CD14-positive monocyte (primary cell): ENCODE data around the gene TUBA4A. TPM values are rescaled to one million over a fixed set of nuclear protein-coding genes. Genes with fewer than 3 reads are reported as not detected.

Source experiments
- DNase-seq, 3 donors: peaks; one replicate each; pipeline ENCODE4 v3.0.0-alpha.2; 2011 to 2022
- H2AFZ ChIP-seq: 2 replicates; pipeline ENCODE4 v1.6.0; 2012; ENCODE audit warnings: mild to moderate bottlenecking, low read depth, low read length, inconsistent platforms; ENCODE audit not compliant: insufficient read depth, poor library complexity, severe bottlenecking
- H3K27ac ChIP-seq, 2 donors: 1 replicate in 1 of 2; 2 replicates in 1 of 2; pipeline ENCODE4 v1.5.1; 2012 to 2013; ENCODE audit warnings: low read length in 2 of 2, control low read depth in 1 of 2, inconsistent platforms in 1 of 2, low read depth in 1 of 2, mild to moderate bottlenecking in 1 of 2
- H3K27me3 ChIP-seq, 2 donors: one replicate each; pipeline versions ENCODE4 v1.6.0 to v1.6.1; 2011 to 2013; ENCODE audit warnings: low read length in 2 of 2; ENCODE audit not compliant: control insufficient read depth in 2 of 2, insufficient read depth in 2 of 2
- H3K36me3 ChIP-seq, 2 donors: replicated peaks in 1 of 2; 1 replicate in 1 of 2; 2 replicates in 1 of 2; pipeline versions ENCODE4 v1.5.1 to v1.6.1; 2012 to 2013; ENCODE audit warnings: low read length in 2 of 2, control low read depth in 1 of 2, inconsistent platforms in 1 of 2, mild to moderate bottlenecking in 1 of 2; ENCODE audit not compliant: insufficient read depth in 2 of 2, control insufficient read depth in 1 of 2
- H3K4me1 ChIP-seq, 2 donors: 1 replicate in 1 of 2; 2 replicates in 1 of 2; pipeline versions ENCODE4 v1.5.1 to v1.6.1; 2012 to 2013; ENCODE audit warnings: low read length in 2 of 2, control low read depth in 1 of 2, inconsistent platforms in 1 of 2, mild to moderate bottlenecking in 1 of 2, moderate library complexity in 1 of 2; ENCODE audit not compliant: insufficient read depth in 2 of 2, control insufficient read depth in 1 of 2
- H3K4me2 ChIP-seq: replicated peaks from 2 replicates; pipeline ENCODE3; 2012; ENCODE audit warnings: low read length, moderate library complexity, mild to moderate bottlenecking; ENCODE audit not compliant: poor library complexity, severe bottlenecking; ENCODE audit errors: extremely low read depth
- H3K4me3 ChIP-seq, 3 experiments: fragments of 200-600 bp in 1 of 3; sonication (generic) in 1 of 3; replicated peaks in 1 of 3; 1 replicate in 2 of 3; 2 replicates in 1 of 3; pipeline ENCODE4 v1.5.1; 2011 to 2013; ENCODE audit warnings: low read length in 3 of 3, mild to moderate bottlenecking in 3 of 3, control low read depth in 2 of 3, low read depth in 2 of 3, inconsistent platforms in 1 of 3, moderate library complexity in 1 of 3
- H3K79me2 ChIP-seq: 2 replicates; pipeline ENCODE4 v1.6.0; 2012; ENCODE audit warnings: mild to moderate bottlenecking, control low read depth, inconsistent platforms, low read length, moderate library complexity; ENCODE audit not compliant: insufficient read depth
- H3K9ac ChIP-seq: 2 replicates; pipeline ENCODE4 v1.6.0; 2017; ENCODE audit warnings: low read length, mild to moderate bottlenecking; ENCODE audit not compliant: insufficient read depth, poor library complexity, severe bottlenecking
- H3K9me3 ChIP-seq, 2 donors: replicated peaks in 1 of 2; 1 replicate in 1 of 2; 2 replicates in 1 of 2; pipeline versions ENCODE4 v1.5.1 to v1.6.1; 2012 to 2013; ENCODE audit warnings: low read length in 2 of 2, control low read depth in 1 of 2; ENCODE audit not compliant: control insufficient read depth in 1 of 2, insufficient read depth in 1 of 2
- H4K20me1 ChIP-seq: 2 replicates; pipeline ENCODE4 v1.6.0; 2012; ENCODE audit warnings: mild to moderate bottlenecking, low read length, control low read depth, moderate library complexity; ENCODE audit not compliant: insufficient read depth
- H3K27ac Mint-ChIP-seq, 7 donors: one replicate each; pipeline ENCODE4 v1.8.0; 2020; ENCODE audit warnings: mild to moderate bottlenecking in 7 of 7, mixed read lengths in 7 of 7, moderate library complexity in 6 of 7, inconsistent platforms in 2 of 7
- H3K27me3 Mint-ChIP-seq, 3 donors: one replicate each; pipeline ENCODE4 v1.8.0; 2021 to 2022; ENCODE audit warnings: low read depth in 3 of 3, mild to moderate bottlenecking in 3 of 3, mixed read lengths in 3 of 3, moderate library complexity in 3 of 3, inconsistent platforms in 1 of 3
- H3K36me3 Mint-ChIP-seq, 2 donors: one replicate each; pipeline ENCODE4 v1.8.0; 2020; ENCODE audit warnings: mixed read lengths in 2 of 2, inconsistent platforms in 1 of 2, mild to moderate bottlenecking in 1 of 2
- H3K4me1 Mint-ChIP-seq: one replicate; pipeline ENCODE4 v1.8.0; 2020; ENCODE audit warnings: mild to moderate bottlenecking, mixed read lengths
- H3K4me3 Mint-ChIP-seq, 2 donors: one replicate each; pipeline ENCODE4 v1.8.0; 2020; ENCODE audit warnings: mild to moderate bottlenecking in 2 of 2, mixed read lengths in 2 of 2, moderate library complexity in 1 of 2
- H3K9me3 Mint-ChIP-seq, 7 donors: one replicate each; pipeline ENCODE4 v1.8.0; 2020 to 2022; ENCODE audit warnings: mixed read lengths in 7 of 7, mild to moderate bottlenecking in 6 of 7, moderate library complexity in 6 of 7, inconsistent platforms in 2 of 7
- WGBS: methylation state at CpG from one replicate; pipeline ENCODE4 v1.1.5; 2013; ENCODE audit warnings: missing lambda C conversion rate; ENCODE audit not compliant: insufficient coverage; 5-methylcytosine and 5-hydroxymethylcytosine counted together
- intact Hi-C, 2 donors: fragments of 100-400 bp; cut with micrococcal nuclease; formaldehyde crosslinking; loops; one replicate each; pipeline versions ENCODE4 v1.15.0 to v1.15.1; 2023
- polyA plus RNA-seq, 3 donors: library from polyadenylated mRNA; depleted of rRNA in 1 of 3; unstranded in 2 of 3; stranded (reverse) in 1 of 3; fragments of 300-500 nt in 2 of 3; fragments of >200 nt in 1 of 3; fragmentation: Illumina TruSeq in 2 of 3; gene quantifications; 1 replicate in 2 of 3; 2 replicates in 1 of 3; pipeline ENCODE4 v1.2.3, GENCODE V29; 2012 to 2021
- TF ChIP-seq, protein P1 (sequence below): fragments of 200-600 bp; IDR thresholded peaks from one replicate; pipeline ENCODE4 v1.8.0; 2022; ENCODE audit warnings: antibody characterized with exemption, mild to moderate bottlenecking

Gene TUBA4A
- polyA plus RNA-seq, 3 donors: 72.7 to 452 (median 81.9) TPM

DNA sequence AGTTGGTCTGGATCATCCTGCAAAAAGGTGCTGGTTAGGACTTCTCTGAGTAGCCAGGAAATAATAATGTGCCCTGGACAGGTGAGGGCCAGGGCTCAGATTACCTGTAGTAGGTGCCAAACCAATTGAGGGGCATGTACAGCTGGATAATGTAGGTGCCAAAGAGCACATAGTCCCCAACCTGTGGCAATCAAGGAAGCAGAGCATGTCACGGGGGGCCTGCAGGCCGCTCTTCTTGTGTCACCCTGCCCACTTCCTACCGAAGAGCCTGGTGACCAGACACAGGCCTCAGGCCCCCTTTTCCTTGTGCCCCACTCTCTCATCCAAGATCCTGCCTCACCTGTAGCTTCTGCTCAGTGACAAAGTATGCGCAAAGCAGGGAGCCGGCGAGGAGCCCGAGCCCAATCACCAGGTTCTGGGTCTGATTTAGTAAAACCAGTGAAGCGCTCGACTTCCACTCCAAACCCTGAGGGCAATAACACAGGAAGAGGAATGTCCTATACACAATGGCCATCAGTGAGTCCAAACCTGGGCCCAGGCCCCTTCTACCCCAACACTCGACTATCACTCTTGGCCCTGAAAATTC is 40.1 kb downstream of the TUBA4A start:
- H3K4me3 Mint-ChIP-seq: no peak overlapping the region
- Histone ChIP-seq H3K4me1 (peaks cover 20 to 22% of the 10 kb centered on the region in 2 donors), H3K9me3 (no peaks in the 10 kb centered on the region), H3K4me3 (no peak overlapping the region), H3K36me3 (peaks cover 6 to 21% of the 10 kb centered on the region in 2 donors), H3K79me2 (no peaks in the 10 kb centered on the region), H3K9ac (no peak overlapping the region), H3K4me2 (no peak overlapping the region), H2AFZ (no peak overlapping the region), H3K27ac (no peak overlapping the region), H3K27me3 (peaks cover 0 to 9% of the 10 kb centered on the region in 2 donors), H4K20me1 (peaks cover 6% of the 10 kb centered on the region)
- H3K4me1 Mint-ChIP-seq: peaks cover 36% of the 10 kb centered on the region
- H3K27me3 Mint-ChIP-seq: peaks cover 10 to 19% (median 19%) of the 10 kb centered on the region in 3 donors
- 71% methylated on average over 5 of the region's 10 CpGs for WGBS
- TF ChIP-seq, protein P1, sequence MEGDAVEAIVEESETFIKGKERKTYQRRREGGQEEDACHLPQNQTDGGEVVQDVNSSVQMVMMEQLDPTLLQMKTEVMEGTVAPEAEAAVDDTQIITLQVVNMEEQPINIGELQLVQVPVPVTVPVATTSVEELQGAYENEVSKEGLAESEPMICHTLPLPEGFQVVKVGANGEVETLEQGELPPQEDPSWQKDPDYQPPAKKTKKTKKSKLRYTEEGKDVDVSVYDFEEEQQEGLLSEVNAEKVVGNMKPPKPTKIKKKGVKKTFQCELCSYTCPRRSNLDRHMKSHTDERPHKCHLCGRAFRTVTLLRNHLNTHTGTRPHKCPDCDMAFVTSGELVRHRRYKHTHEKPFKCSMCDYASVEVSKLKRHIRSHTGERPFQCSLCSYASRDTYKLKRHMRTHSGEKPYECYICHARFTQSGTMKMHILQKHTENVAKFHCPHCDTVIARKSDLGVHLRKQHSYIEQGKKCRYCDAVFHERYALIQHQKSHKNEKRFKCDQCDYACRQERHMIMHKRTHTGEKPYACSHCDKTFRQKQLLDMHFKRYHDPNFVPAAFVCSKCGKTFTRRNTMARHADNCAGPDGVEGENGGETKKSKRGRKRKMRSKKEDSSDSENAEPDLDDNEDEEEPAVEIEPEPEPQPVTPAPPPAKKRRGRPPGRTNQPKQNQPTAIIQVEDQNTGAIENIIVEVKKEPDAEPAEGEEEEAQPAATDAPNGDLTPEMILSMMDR: no peak
- no peak overlapping the region for H3K27ac Mint-ChIP-seq
- peaks cover 41 to 42% of the 10 kb centered on the region in 2 donors for H3K36me3 Mint-ChIP-seq
- peaks cover 0 to 2% (median 0%) of the 10 kb centered on the region in 7 donors for H3K9me3 Mint-ChIP-seq
- intact Hi-C loops: loop anchor here in 1 of 2 donors (5.0 kb wide), 1 partner anchor 51 kb away; the partner anchor contains the start of gene NHEJ1
- DNase-seq: no peak

DNA sequence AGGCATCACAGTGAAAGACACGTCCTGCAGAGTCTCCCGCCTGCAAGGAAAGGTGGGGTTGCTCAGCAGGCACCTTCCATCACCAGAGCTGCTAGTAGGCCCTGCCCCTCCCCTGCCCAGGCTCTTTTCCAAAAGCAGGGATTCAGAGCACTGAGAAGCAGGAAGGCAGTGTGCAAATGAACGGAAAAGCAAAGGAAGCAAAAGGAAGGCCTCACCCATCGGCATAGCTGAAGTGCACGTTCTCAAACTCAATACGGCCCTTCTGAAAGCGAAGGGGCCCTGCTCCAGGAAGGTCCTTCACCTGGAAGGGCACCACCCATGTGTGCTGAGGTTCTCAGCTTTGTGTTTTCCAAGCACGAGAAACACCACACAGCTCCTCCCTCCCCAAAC is 40.7 kb downstream of the TUBA4A start:
- Histone ChIP-seq H3K27ac (no peak overlapping the region), H3K9ac (no peak overlapping the region), H3K27me3 (peaks cover 0 to 9% of the 10 kb centered on the region in 2 donors), H3K9me3 (no peaks in the 10 kb centered on the region), H2AFZ (no peak overlapping the region), H3K79me2 (no peaks in the 10 kb centered on the region), H3K4me2 (no peak overlapping the region), H3K4me1 (peaks cover 15 to 20% of the 10 kb centered on the region in 2 donors), H4K20me1 (peaks cover 3% of the 10 kb centered on the region), H3K36me3 (peaks cover 11 to 27% of the 10 kb centered on the region in 2 donors), H3K4me3 (no peak overlapping the region)
- H3K4me3 Mint-ChIP-seq: no peak overlapping the region
- H3K9me3 Mint-ChIP-seq: peaks cover 0 to 2% (median 0%) of the 10 kb centered on the region in 7 donors
- TF ChIP-seq, protein P1: no peak
- H3K27ac Mint-ChIP-seq: peak overlapping the region in 1 of 7 donors; percentile 55
- no peak for DNase-seq
- H3K27me3 Mint-ChIP-seq: peaks cover 10 to 19% (median 19%) of the 10 kb centered on the region in 3 donors
- peaks cover 47 to 48% of the 10 kb centered on the region in 2 donors for H3K36me3 Mint-ChIP-seq
- peaks cover 38% of the 10 kb centered on the region for H3K4me1 Mint-ChIP-seq
- WGBS: 97% methylated on average over 6 of the region's 8 CpGs
- intact Hi-C loops: loop anchor here in 1 of 2 donors (5.0 kb wide), 1 partner anchor 51 kb away; the partner anchor contains the start of gene NHEJ1
